IPS-NIHi7 (cell line): ENCODE measurements around the gene PC.
"Not testable (repeated sequence)": the region's sequence is repeated elsewhere in the genome, so short reads cannot be mapped to it uniquely, and the experiment has no call there.

Source experiments
- DNase-seq: peaks from one replicate; pipeline ENCODE4 v3.0.0; 2012; ENCODE audit warnings: mixed read lengths; ENCODE audit errors: extremely low spot score

The PC gene, protein sequence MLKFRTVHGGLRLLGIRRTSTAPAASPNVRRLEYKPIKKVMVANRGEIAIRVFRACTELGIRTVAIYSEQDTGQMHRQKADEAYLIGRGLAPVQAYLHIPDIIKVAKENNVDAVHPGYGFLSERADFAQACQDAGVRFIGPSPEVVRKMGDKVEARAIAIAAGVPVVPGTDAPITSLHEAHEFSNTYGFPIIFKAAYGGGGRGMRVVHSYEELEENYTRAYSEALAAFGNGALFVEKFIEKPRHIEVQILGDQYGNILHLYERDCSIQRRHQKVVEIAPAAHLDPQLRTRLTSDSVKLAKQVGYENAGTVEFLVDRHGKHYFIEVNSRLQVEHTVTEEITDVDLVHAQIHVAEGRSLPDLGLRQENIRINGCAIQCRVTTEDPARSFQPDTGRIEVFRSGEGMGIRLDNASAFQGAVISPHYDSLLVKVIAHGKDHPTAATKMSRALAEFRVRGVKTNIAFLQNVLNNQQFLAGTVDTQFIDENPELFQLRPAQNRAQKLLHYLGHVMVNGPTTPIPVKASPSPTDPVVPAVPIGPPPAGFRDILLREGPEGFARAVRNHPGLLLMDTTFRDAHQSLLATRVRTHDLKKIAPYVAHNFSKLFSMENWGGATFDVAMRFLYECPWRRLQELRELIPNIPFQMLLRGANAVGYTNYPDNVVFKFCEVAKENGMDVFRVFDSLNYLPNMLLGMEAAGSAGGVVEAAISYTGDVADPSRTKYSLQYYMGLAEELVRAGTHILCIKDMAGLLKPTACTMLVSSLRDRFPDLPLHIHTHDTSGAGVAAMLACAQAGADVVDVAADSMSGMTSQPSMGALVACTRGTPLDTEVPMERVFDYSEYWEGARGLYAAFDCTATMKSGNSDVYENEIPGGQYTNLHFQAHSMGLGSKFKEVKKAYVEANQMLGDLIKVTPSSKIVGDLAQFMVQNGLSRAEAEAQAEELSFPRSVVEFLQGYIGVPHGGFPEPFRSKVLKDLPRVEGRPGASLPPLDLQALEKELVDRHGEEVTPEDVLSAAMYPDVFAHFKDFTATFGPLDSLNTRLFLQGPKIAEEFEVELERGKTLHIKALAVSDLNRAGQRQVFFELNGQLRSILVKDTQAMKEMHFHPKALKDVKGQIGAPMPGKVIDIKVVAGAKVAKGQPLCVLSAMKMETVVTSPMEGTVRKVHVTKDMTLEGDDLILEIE

DNA sequence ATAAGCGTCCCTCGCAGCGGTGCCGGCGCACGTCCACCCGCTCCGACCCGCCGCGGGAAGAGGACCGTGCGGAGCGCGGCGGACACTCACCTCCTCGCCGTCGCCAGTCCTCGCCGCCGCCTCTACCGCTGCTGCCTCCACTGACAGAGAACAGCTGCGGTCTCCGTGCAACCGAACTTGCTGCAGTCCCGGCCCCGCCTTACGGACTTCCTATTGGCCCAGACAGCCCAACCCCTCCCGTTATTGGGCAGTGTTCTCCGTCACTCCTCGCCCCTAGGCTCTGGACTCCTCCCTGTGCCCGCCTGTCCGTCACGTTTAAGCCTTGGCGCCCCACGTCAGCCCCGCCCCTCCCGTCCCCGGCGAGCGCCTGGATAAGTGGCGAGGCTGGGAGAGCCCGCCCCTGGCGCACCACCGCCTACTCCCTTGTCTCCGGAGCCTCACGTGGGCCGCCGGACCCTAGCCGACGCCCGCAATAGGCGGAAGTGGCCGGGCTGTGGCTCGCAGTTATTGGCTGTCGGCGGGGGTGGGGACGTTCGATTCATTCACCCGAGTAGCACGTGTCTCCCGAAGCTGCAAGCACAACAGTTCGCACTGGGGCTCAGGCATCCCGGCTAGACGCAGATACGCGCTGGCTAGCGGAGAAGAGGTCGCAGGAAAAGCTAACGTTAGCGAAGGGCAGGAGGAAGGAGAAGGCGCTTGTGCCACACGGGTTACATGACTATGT, at the start of gene PC:
TSS of gene PC (minus strand) at position 152 of the 724 bp plus-strand sequence. CDS start 86,224 bp downstream, outside the sequence.
- peak; percentile 100 for DNase-seq

DNA sequence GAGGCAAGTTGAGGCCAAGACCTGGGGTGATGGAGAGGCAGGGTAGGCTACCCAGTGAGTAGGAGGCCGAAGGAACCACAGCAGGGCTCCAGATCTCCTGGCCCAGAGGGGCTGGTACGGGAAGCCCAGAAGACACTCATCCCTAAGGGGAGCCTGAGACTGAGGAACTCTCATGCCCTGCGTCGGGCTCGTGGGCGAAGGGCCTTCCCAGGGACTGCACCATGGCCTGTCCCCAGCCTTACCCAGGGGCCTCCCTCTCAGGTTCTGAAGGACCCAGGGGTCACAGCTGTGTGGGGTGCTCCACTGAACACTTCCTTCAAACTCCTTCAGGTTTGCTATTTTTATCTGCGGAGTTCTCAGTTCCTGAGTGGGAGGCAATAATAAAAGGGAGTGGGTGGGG, 48.9 kb upstream of the PC start:
- DNase-seq: no peak

DNA sequence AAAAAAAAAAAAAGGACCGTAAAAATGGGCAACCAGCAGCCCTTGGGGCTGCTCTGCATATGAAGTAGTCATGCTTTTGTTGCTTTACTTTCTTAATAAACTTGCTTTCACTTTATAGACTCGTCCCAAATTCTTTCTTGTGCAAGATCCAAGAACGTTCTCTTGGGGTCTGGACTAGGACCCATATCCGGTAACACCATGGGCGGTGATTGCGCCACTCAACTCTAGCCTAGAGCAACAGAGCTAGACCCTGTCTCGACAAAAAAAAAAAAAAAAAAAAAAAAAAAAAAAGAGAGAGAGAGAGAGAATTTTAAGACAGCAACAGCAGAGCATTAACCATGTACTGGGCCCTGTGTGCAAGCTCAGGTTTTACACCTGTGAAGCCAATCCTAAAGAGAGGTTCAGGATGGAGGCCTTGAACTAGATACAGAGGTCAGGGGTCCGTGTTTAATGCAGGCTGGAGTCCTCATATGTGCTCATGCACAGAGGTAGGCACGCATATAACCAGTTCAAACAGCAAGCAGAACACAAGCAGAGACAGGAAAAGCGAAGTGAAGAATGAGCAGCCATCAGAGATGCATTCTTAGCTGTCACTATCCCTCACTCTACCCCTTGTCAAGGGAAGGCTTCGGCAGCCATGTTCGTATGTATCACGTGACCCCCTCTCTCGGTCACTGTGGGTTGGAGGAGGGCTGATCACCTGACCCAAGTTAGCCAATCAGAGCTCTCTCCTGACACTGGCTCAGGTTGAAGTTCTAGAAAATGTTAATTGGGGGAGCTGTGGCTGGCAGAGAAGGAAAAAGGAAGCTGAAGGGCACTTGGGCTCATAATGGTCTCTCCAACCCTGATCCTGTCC, 48.1 kb upstream of the PC start:
- peak; percentile 90 for DNase-seq

DNA sequence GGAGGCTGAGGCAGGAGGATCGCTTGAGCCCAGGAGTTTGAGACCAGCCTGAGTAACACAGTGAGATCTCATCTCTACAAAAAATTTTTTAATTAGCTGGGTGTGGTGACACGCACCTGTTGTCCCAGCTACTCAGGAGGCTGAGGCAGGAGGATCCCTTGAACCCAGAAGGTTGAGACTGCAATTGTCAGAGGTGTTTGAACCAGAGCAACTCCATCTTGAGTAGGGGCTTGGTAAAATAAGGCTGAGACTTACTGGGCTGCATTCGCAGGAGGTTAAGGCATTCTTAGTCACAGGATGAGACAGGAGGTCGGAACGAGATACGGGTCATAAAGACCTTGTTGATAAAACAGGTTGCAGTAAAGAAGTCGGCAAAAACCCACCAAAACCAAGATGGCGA, 47.0 kb upstream of the PC start:
- DNase-seq: not testable (repeated sequence)

DNA sequence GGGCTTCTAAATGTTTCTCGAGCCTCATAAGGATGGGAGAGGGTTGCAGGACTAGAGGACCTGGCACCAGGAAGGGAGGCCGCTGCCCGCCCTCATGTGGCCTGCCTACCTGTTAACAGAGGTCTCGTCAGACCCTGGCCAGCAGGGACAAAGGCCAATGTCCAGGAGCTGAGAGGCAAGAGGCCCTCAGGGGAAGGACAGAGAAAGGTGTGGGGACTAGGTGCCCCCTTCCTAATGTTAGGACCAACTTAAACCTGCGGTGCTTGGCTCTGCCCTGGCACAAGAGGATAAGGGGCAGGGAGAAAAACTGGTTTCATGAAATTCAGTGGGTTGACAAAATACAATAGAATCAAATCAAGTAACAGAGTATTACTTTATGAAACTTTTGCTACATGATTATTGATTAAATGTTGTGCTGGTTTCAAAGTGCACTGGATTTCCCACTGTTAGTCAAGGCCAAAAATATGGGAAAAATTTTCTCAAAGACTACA, 44.8 kb upstream of the PC start:
- no peak for DNase-seq

DNA sequence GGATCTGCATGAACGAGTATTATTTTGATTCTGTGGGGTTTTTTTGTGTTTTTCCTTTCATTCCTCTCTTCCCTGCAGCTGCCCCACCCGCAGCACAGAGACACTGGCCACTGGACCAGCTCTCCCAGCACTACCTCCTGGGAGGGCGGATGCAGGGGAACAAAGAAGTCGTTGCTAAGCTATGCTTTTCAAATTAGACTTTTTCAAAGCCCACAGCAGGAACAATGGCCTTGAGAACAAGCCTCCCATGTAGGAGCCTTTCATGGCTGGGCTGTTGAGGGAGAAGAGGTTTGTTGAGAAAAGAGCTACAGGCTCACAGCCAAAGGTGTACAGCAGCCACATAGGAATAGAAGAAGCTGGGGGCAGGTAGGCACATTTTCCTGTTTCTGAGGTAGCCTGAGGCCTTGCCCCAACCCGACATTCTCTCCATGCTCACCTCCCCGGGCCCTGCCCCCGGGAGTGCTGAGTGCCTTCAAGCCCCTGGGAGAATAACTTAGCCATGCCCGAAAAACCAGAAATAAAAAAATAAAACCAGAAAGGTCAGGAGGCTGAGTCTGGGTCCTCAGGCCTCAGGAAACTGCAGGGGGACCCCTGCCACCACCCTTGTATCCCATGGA, 44.2 kb upstream of the PC start:
- peak; percentile 69 for DNase-seq

DNA sequence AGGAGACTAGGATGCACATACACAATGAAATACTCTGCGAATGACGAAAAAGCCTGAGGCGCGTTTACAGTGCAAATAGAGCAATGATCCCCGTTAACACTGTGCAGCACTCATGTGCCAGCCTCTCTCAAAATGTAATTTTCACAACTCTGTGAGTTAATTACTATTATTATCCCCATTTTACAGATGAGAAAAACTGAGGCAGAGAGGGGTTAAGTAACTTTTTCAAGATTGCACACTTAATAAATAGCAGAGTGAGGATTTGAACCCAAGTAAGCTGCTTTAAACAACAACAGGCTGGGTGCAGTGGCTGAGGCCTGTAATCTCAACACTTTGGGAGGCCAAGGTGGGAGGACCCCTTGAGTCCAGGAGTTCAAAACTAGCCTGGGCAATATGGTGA, 43.1 kb upstream of the PC start:
- no peak for DNase-seq

DNA sequence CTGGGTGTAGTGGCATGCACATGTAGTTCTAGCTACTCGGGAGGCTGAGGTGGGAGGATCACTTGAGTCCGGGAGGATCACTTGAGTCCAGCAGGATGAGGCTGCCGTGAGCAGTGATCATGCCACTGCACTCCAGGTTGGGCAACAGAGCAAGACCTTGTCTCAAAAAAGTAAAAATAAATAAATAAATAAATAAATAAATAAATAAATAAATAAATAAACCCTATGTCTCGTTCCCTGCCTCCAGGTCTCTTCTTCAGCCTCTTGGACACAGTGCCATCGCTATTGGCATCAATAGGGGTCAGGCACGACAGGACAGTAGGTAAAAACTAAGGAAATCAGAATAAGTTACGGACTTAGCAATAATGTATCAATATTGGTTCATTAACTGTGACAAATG, 41.4 kb upstream of the PC start:
- no peak for DNase-seq

DNA sequence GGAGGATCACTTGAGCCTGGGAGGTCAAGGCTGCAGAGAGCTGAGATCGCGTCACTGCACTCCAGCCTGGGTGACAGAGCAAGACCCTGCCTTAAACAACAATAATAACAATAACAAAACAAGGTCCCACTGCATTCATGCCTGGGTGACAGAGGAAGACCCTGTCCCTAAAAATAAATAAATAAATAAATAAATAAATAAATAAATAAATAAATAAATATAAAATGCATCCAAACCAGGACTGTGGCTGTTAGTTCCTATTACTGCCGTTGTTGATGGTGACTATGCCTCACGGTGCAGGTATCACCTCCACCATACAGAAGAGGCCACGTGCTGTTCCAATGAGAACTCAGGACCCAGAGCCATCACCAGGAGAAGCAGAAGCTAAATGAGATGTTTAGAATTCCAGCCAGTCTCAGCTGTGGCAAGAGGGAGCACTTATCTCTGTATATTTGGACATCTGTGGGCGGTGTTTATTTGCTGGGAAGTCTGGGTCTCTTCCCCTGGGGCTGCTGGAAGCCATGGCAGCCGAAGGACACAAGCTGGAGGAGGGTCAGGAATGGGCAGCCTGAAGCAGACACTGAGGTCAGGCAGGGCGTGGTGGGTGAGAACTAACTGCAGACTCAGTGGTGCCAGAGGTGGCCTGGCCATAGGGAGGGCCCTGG, 38.6 kb upstream of the PC start:
- no peak for DNase-seq

DNA sequence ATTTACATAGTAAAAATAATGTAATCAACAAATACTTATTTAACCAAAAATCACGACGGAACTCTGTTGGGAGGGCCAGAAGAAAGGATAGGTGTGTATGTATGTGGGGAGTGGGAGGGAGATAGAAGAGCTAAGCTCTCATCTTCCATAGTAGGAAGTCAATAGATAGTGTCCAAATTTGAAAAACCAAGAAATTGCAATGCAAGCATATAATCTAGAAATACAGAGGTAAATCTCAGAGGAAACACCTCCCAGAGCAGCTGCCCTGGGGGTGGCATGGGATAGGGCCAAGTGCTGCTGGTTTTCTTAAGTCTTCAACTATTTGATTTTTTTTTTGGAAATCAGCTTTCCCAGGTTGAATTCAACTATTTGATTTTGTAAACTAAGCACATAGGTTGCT, 33.9 kb upstream of the PC start:
- DNase-seq: no peak

DNA sequence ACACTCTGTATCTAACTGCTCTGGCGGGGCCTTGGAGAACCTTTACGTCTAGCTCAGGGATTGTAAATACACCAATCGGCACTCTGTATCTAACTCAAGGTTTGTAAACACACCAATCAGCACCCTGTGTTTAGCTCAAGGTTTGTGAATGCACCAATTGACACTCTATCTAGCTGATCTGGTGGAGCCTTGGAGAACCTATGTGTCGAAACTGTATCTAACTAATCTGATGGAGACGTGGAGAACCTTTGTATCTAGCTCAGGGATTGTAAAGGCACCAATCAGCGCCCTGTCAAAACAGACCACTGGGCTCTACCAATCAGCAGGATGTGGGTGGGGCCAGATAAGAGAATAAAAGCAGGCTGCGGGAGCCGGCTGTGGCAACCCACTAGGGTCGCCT, 31.2 kb upstream of the PC start:
- not testable (repeated sequence) for DNase-seq

DNA sequence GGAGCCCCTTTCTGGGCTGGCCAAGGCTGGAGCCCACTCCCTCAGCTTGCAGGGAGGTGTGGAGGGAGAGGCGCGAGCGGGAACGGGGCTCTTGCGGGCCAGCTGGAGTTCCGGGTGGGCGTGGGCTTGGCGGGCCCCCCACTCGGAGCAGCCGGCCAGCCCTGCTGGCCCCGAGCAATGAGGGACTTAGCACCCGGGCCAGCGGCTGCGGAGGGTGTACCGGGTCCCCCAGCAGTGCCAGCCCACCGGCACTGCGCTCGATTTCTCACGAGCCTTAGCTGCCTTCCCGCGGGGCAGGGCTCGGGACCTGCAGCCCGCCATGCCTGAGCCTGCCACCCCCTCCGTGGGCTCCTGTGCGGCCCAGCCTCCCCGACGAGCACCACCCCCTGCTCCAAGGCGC, 30.6 kb upstream of the PC start:
- DNase-seq: not testable (repeated sequence)

DNA sequence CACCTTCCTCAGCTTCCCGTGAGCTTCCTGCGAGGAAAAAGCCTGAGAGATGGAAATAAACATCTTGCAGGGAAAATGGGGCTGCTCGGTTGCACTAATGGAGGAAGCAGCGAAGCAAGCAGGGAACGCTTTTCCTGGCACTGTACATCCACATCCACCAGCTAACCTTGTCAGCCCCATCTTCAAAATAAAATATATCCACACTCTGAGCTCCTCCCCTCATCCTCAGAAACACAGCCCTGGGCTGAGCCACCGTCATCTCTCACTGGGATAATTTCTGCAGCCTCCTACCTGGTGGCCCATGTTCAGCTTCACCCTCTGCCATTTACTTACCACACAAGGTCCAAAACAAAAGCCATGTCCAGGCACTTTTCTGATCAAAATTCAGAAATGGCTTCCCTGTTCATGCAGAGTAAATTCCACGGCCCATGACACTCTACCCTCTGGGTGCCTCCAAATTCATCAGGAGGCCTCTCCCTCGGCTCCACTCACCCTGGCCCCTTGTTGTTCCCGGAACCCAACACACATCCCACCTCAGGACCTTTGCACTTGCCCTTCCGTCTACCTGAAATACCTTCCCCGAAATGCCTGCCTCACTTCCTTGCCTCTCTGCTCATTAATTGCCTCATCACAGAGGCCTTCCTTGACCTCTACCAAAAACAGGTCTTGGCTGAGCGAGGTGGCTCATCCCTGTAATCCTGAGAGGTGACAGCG, 29.9 kb upstream of the PC start:
- no peak for DNase-seq

DNA sequence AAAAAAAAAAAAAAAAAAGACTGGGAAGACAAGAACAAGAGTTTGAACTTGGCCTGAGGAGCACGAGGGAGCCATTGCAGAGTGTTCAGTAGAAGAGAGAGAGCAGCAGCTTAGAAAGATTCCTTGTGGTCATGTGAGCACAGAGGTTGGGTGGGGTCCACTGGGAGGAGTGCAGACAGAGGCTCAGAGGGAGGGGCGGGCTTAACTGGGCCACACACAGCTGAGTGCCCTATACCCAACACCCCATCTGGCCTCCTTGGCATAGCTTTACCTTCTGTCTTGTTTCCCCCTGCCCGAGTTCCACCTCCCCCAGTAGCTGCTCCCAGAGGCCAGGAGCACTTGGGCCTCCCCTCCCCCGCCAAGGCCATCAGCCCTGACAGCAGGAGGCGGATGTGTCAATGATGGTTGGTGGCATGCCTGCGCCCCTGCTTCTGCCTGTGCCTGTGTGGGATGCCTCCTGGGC, 29.0 kb upstream of the PC start:
- peak; percentile 74 for DNase-seq

DNA sequence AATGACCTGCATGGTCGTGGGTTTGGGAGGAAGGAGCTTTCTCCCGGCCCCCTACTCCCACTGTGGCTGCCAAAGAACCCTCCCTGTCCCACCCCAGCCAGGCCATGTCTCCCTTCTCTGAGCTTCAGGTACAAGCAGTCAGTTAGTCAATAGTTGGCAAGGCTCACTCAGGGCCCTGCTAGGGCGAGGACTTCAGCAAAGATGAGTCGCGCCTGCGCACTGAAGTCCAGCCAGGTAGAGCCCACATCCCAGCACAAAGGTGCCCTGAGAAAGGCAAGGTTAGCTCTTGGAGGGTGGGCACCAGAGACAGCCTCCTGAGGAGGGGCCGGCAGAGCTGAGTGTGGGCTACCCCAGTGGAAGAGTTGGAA, 28.0 kb upstream of the PC start:
- DNase-seq: no peak

DNA sequence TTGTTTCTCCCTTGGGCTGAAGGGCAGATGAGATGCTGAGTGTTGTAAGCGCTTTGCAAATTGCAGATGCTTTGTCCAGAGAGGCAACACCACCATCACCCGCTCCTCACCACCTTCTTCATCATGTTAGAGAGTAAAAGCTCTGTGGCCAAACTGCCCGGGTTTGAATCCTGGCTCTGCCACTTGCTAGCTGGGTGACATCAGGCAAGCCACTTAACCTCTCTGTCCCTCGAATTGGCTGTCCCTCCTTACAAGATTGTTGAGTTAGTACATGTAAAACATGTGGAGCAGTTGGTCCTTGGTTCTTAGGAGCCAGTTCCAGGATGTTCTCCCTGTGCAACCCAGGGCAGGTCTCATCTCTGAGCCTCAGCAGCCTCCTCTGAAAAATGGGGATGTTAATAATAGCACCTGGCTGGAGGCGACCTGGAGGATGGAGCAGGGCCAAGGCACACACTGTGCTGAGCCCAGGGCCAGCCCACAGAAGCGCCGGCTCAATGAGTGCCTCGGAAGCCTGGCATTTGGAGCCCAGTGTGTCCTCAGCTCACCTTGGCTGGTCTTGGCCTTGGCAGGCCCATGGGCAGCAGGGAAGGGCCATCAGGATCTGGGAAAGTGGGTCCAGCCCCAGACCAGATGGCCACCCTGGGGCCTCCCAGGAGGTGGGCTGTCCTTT, 27.5 kb upstream of the PC start:
- no peak for DNase-seq

DNA sequence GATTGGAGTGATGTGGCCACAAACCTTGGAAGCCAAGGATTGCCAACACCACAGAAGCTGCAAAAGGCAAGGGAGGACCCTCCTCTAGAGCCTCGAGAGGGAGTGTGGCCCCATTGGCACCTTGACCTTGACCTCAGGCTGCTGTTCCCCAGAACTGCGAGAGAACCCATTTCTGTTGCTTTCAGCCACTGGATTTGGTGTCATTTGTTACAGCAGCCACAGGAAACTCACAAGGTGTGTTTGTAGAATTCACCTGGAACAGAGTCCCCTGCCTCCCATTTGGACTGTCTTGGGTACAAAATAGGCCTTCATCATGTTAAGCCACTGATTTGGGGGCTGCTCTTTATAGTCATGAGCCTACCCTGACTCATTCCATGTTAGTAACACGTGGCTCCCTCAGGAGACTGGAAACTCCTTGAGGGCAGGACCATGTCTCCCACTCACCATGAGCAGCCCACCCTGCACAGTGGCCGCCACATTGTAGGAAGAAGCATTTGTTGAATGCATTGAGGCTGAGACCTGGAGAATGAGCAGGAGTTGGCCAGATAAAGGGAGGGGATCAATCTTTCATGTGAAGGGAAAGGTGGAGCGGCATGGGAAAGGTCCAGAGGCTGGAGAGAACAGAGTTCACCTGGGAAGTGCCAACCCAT, 25.2 kb upstream of the PC start:
- DNase-seq: no peak
